Endodermal cell (in vitro differentiated cells): ENCODE measurements around the gene ATAD3B. TPM values are rescaled to one million over a fixed set of nuclear protein-coding genes. Genes with fewer than 3 reads are reported as not detected.
"Not testable (repeated sequence)": the region's sequence is repeated elsewhere in the genome, so short reads cannot be mapped to it uniquely, and the experiment has no call there.

ENCODE experiments used
- DNase-seq: peaks from one replicate; pipeline ENCODE4 v3.0.0-alpha.2; 2017
- H3K27ac ChIP-seq: 2 replicates; pipeline ENCODE4 v1.5.1; 2013; ENCODE audit warnings: mild to moderate bottlenecking, low read depth, low read length, moderate library complexity
- H3K27me3 ChIP-seq: 2 replicates; pipeline ENCODE4 v1.6.1; 2013; ENCODE audit warnings: mild to moderate bottlenecking, low read length, moderate library complexity; ENCODE audit not compliant: insufficient read depth, control insufficient read depth, poor library complexity, severe bottlenecking
- H3K36me3 ChIP-seq: 2 replicates; pipeline ENCODE4 v1.7.0; 2013; ENCODE audit warnings: mild to moderate bottlenecking, low read length, moderate library complexity; ENCODE audit not compliant: control insufficient read depth, insufficient read depth
- H3K4me1 ChIP-seq: one replicate; pipeline ENCODE4 v1.7.0; 2013; ENCODE audit warnings: low read length; ENCODE audit not compliant: control insufficient read depth, insufficient read depth
- H3K4me3 ChIP-seq: 2 replicates; pipeline ENCODE4 v1.5.1; 2013; ENCODE audit warnings: mild to moderate bottlenecking, low read length, moderate library complexity
- H3K9ac ChIP-seq: 2 replicates; pipeline ENCODE4 v1.6.1; 2013; ENCODE audit warnings: mild to moderate bottlenecking, low read length, moderate library complexity; ENCODE audit not compliant: poor library complexity, severe bottlenecking; ENCODE audit errors: extremely low read depth
- H3K9me3 ChIP-seq: 2 replicates; pipeline ENCODE4 v1.6.1; 2013; ENCODE audit warnings: mild to moderate bottlenecking, low read length, moderate library complexity; ENCODE audit not compliant: control insufficient read depth
- H3K27ac Mint-ChIP-seq: 2 replicates; pipeline ENCODE4 v1.8.0; 2020; ENCODE audit warnings: mixed read lengths
- H3K27me3 Mint-ChIP-seq: 2 replicates; pipeline ENCODE4 v1.8.0; 2021; ENCODE audit warnings: mild to moderate bottlenecking, mixed read lengths; ENCODE audit not compliant: insufficient read depth
- H3K36me3 Mint-ChIP-seq: 2 replicates; pipeline ENCODE4 v1.8.0; 2020; ENCODE audit warnings: low read depth, mixed read lengths
- H3K4me1 Mint-ChIP-seq: 2 replicates; pipeline ENCODE4 v1.8.0; 2020; ENCODE audit warnings: mixed read lengths
- H3K4me3 Mint-ChIP-seq: 2 replicates; pipeline ENCODE4 v1.8.0; 2020; ENCODE audit warnings: mild to moderate bottlenecking, moderate library complexity, mixed read lengths
- H3K9me3 Mint-ChIP-seq: 2 replicates; pipeline ENCODE4 v1.8.0; 2020; ENCODE audit warnings: mild to moderate bottlenecking, mixed read lengths
- WGBS, 2 experiments: methylation state at CpG; one replicate each; pipeline versions ENCODE4 v1.1.5 to v1.1.7; 2013; ENCODE audit warnings: missing lambda C conversion rate in 2 of 2, mixed read lengths in 1 of 2; ENCODE audit not compliant: insufficient coverage in 1 of 2, insufficient read length in 1 of 2; 5-methylcytosine and 5-hydroxymethylcytosine counted together
- total RNA-seq, 2 donors: library from RNA; stranded (reverse); fragmentation: NEBNext Ultra II Directional in 1 of 2; extraction: Animal tissue kit (Norgen Biotek cat#: 25700) in 1 of 2; gene quantifications; 2 replicates in 1 of 2; 3 replicates in 1 of 2; pipeline ENCODE4 v1.2.1, GENCODE V29; 2021
- TF ChIP-seq, protein P1 (sequence below): fragments of 200-600 bp; sonication (generic); conservative IDR thresholded peaks from 2 replicates; pipeline ENCODE4 v1.5.0; 2021; ENCODE audit warnings: antibody characterized with exemption, mild to moderate bottlenecking

The ATAD3B gene
- total RNA-seq, 2 donors from 2014 or later = 41.8 to 47.4 TPM

DNA sequence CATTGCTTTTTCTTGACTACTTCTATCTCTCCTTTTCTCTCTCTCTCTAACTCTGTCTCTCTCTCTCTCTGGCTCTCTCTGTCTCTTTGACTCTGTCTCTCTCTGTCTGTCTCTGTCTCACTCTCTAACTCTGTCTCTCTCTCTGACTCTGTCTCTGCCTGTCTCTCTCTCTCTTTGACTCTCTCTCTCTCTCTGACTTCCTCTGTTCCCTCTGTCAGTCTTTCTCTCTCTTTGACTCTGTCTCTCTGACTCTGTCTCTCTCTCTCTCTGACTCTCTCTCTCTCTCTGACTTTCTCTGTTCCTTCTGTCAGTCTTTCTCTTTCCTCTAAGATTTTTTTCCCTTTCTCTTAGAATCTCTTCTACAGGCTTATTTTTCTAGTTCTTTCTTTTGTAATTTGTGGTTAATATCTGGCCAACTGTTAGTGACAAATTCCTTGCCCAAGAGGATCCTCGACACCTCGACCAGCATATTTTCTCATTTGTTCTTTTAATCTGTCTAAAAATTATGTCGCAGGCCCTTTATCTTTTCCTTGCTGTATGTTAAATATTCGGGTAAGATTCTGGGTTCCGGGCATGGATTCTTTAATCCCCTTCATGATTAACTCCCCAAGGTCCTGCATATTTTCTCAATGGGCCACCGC lies 22.3 kb upstream of the ATAD3B start, which contains the start of gene ATAD3C:
ATAD3C (plus strand) TSS at position 591 of the 641 bp plus-strand sequence. CDS start 995 bp downstream, outside the sequence.
- no peaks in the 10 kb centered on the region for H3K4me1 ChIP-seq
- no peak within 1 kb of the TSS for H3K9ac ChIP-seq
- Mint-ChIP-seq H3K27ac (no peak within 1 kb of the TSS), H3K36me3 (no peaks in the 10 kb centered on the region), H3K4me1 (no peaks in the 10 kb centered on the region), H3K27me3 (peaks cover 3% of the 10 kb centered on the region), H3K9me3 (no peaks in the 10 kb centered on the region), H3K4me3 (no peak within 1 kb of the TSS)
- no peak within 1 kb of the TSS for H3K27ac ChIP-seq
- H3K27me3 ChIP-seq = no peaks in the 10 kb centered on the region
- H3K36me3 ChIP-seq = no peaks in the 10 kb centered on the region
- no peak for DNase-seq
- 82 to 96% methylated on average over 4 to 6 of the region's 6 CpGs for WGBS, 2 experiments
- no peaks in the 10 kb centered on the region for H3K9me3 ChIP-seq
- no peak within 1 kb of the TSS for H3K4me3 ChIP-seq
- TF ChIP-seq, protein P1, sequence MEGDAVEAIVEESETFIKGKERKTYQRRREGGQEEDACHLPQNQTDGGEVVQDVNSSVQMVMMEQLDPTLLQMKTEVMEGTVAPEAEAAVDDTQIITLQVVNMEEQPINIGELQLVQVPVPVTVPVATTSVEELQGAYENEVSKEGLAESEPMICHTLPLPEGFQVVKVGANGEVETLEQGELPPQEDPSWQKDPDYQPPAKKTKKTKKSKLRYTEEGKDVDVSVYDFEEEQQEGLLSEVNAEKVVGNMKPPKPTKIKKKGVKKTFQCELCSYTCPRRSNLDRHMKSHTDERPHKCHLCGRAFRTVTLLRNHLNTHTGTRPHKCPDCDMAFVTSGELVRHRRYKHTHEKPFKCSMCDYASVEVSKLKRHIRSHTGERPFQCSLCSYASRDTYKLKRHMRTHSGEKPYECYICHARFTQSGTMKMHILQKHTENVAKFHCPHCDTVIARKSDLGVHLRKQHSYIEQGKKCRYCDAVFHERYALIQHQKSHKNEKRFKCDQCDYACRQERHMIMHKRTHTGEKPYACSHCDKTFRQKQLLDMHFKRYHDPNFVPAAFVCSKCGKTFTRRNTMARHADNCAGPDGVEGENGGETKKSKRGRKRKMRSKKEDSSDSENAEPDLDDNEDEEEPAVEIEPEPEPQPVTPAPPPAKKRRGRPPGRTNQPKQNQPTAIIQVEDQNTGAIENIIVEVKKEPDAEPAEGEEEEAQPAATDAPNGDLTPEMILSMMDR = no peak

- H3K9ac ChIP-seq, H3K27ac ChIP-seq, H3K4me3 Mint-ChIP-seq, H3K4me1 Mint-ChIP-seq, H3K36me3 Mint-ChIP-seq, DNase-seq, H3K9me3 Mint-ChIP-seq, H3K4me1 ChIP-seq, H3K4me3 ChIP-seq, H3K36me3 ChIP-seq, H3K9me3 ChIP-seq, H3K27ac Mint-ChIP-seq, H3K27me3 ChIP-seq, H3K27me3 Mint-ChIP-seq: not testable (repeated sequence)
- 90 to 91% methylated on average over 13 to 22 of the region's 22 CpGs for WGBS, 2 experiments
Measured at GRCh38 chr1:1450616-1451015, 20.9 kb upstream of the ATAD3B start.

- Mint-ChIP-seq H3K4me1 (no peaks in the 10 kb centered on the region), H3K9me3 (no peaks in the 10 kb centered on the region), H3K27me3 (peaks cover 3% of the 10 kb centered on the region), H3K27ac (no peak overlapping the region), H3K36me3 (no peaks in the 10 kb centered on the region), H3K4me3 (no peak overlapping the region)
- H3K27ac ChIP-seq = no peak overlapping the region
- no peaks in the 10 kb centered on the region for H3K9me3 ChIP-seq
- TF ChIP-seq, protein P1 = no peak
- 94 to 96% methylated on average over 11 to 26 of the region's 26 CpGs for WGBS, 2 experiments
- no peak for DNase-seq
- no peaks in the 10 kb centered on the region for H3K4me1 ChIP-seq
- no peak overlapping the region for H3K4me3 ChIP-seq
- no peaks in the 10 kb centered on the region for H3K36me3 ChIP-seq
- H3K27me3 ChIP-seq = no peaks in the 10 kb centered on the region
- H3K9ac ChIP-seq = no peak overlapping the region
Measured at GRCh38 chr1:1451696-1452364, 19.7 kb upstream of the ATAD3B start.

GRCh38 chr1:1452365-1452739 lies 19.2 kb upstream of the ATAD3B start:
- not testable (repeated sequence) for H3K9ac ChIP-seq, H3K27me3 ChIP-seq, H3K27ac Mint-ChIP-seq, H3K36me3 Mint-ChIP-seq, H3K9me3 Mint-ChIP-seq, H3K4me1 Mint-ChIP-seq, H3K36me3 ChIP-seq, H3K27me3 Mint-ChIP-seq, H3K4me3 ChIP-seq, DNase-seq, H3K27ac ChIP-seq, H3K9me3 ChIP-seq, H3K4me1 ChIP-seq, H3K4me3 Mint-ChIP-seq
- WGBS, 2 experiments = 92 to 96% methylated on average over 8 of the region's 8 CpGs
